Stimulated activated CD4-positive, alpha-beta T cell treated with anti-CD3 and anti-CD28 coated beads, Interleukin-4, amount 100 ng/mL, for 1 hour (primary cell): ENCODE data around the gene TMEM117.
"Not testable (repeated sequence)": the region's sequence is repeated elsewhere in the genome, so short reads cannot be mapped to it uniquely, and the experiment has no call there.

Source experiments
- DNase-seq: peaks from one replicate; pipeline ENCODE4 v3.0.0-alpha.2; 2020

TMEM117 gene

GRCh38 chr12:44240186-44240585 lies 404.3 kb downstream of the TMEM117 start:
- no peak for DNase-seq

GRCh38 chr12:44245932-44246331 lies 410.1 kb downstream of the TMEM117 start:
- DNase-seq, result no peak

GRCh38 chr12:44246482-44247105 lies 410.7 kb downstream of the TMEM117 start:
- no peak for DNase-seq

GRCh38 chr12:44247588-44247987 lies 411.7 kb downstream of the TMEM117 start:
- DNase-seq, result no peak

- DNase-seq, result no peak
Observed at GRCh38 chr12:44248436-44248835, 412.6 kb downstream of the TMEM117 start.

GRCh38 chr12:44250440-44250839 lies 414.6 kb downstream of the TMEM117 start:
- not testable (repeated sequence) for DNase-seq

- no peak for DNase-seq
Observed at GRCh38 chr12:44253338-44253856, 417.5 kb downstream of the TMEM117 start.

- no peak for DNase-seq
Observed at GRCh38 chr12:44258246-44258645, 422.4 kb downstream of the TMEM117 start.

GRCh38 chr12:44259890-44260289 lies 424.0 kb downstream of the TMEM117 start:
- DNase-seq, result no peak

GRCh38 chr12:44260581-44260980 lies 424.7 kb downstream of the TMEM117 start:
- no peak for DNase-seq

GRCh38 chr12:44285321-44285960 lies 449.6 kb downstream of the TMEM117 start:
- DNase-seq, result no peak

- DNase-seq, result no peak
Observed at GRCh38 chr12:44286336-44286735, 450.5 kb downstream of the TMEM117 start.

GRCh38 chr12:44286821-44287505 lies 451.1 kb downstream of the TMEM117 start:
- no peak for DNase-seq

- DNase-seq, result no peak
Observed at GRCh38 chr12:44287545-44287944, 451.7 kb downstream of the TMEM117 start.

- no peak for DNase-seq
Observed at GRCh38 chr12:44294649-44295048, 458.8 kb downstream of the TMEM117 start.

- no peak for DNase-seq
Observed at GRCh38 chr12:44295958-44296623, 460.2 kb downstream of the TMEM117 start.

- no peak for DNase-seq
Observed at GRCh38 chr12:44296624-44297197, 460.8 kb downstream of the TMEM117 start.

- DNase-seq, result no peak
Observed at GRCh38 chr12:44299524-44299923, 463.6 kb downstream of the TMEM117 start.

GRCh38 chr12:44307506-44308168 lies 471.8 kb downstream of the TMEM117 start:
- DNase-seq, result no peak

- no peak for DNase-seq
Observed at GRCh38 chr12:44313188-44313587, 477.3 kb downstream of the TMEM117 start.

- no peak for DNase-seq
Observed at GRCh38 chr12:44314007-44314500, 478.2 kb downstream of the TMEM117 start.

GRCh38 chr12:44317651-44318126 lies 481.8 kb downstream of the TMEM117 start:
- DNase-seq, result no peak
